Measurements from ENCODE around the gene PSAT1. TPM values are rescaled to one million over a fixed set of nuclear protein-coding genes. Genes with fewer than 3 reads are reported as not detected.

PSAT1 gene
- total and polyA plus RNA-seq, 2 of the 8 experiments (the other 6 are each of a cell fraction or from before 2014, with no cell fraction given), result 204 to 341 TPM

- TF ChIP-seq CHD7 (IDR thresholded peaks at IDR 0.05; ENCODE audit: insufficient replicate concordance, low read length) (no peak), SP2 (IDR thresholded peaks at IDR 0.05; ENCODE audit: low read length) (no peak), FOSL1 (IDR thresholded peaks at IDR 0.05; ENCODE audit: insufficient read depth, low read depth, low read length) (no peak), TBP (IDR thresholded peaks at IDR 0.05; ENCODE audit: low read depth, low read length) (no peak)
Measured at GRCh38 chr9:78332381-78332780, 35.5 kb downstream of the PSAT1 start (continued).

Measured in H1 (cell line).